Spleen (tissue), 7 donors: Measurements from ENCODE around the gene RNF17.

Source experiments
- CTCF ChIP-seq, 11 experiments: fragments of 200-600 bp in 7 of 11; fragments of 450-650 bp in 4 of 11; sonication (generic) in 4 of 11; IDR thresholded peaks in 8 of 11; conservative IDR thresholded peaks in 3 of 11; 1 replicate in 7 of 11; 2 replicates in 4 of 11; pipeline versions ENCODE4 v1.4.0 to v1.8.0; 2016 to 2021; ENCODE audit warnings: antibody characterized with exemption in 11 of 11, inconsistent platforms in 4 of 11, mild to moderate bottlenecking in 1 of 11
- POLR2A ChIP-seq, 3 donors: fragments of 450-650 bp; IDR thresholded peaks; one replicate each; pipeline ENCODE4 v1.5.1; 2017; ENCODE audit warnings: antibody characterized with exemption in 3 of 3, mild to moderate bottlenecking in 1 of 3
- donor health status: DM: no; HTN: no; CAD: no; lungs with moderate emphysema.
- donor health status: DM: no; HTN: no; CAD: no.
- donor health status: DM: no; HTN: no; CAD: no.

- no peak for TF ChIP-seq CTCF (IDR thresholded peaks at IDR 0.05 in 8 of 11, conservative IDR thresholded peaks at IDR 0.05 in 3 of 11)
- no peak for TF ChIP-seq POLR2A (IDR thresholded peaks at IDR 0.05)
Observed at GRCh38 chr13:24861617-24862362, 97.8 kb downstream of the RNF17 start.
